ENCODE results near the gene BCAR1. TPM values are rescaled to one million over a fixed set of nuclear protein-coding genes. Genes with fewer than 3 reads are reported as not detected.

BCAR1 gene
- total and polyA plus RNA-seq, 2 experiments from 2014 or later = 37.9 to 140 TPM

- H3K9me2 ChIP-seq (ENCODE audit: insufficient read depth) = no peaks in the 10 kb centered on the region
- H3K27ac Mint-ChIP-seq = no peak overlapping the region; the same call in 1 of the 2 replicates
- H3K9me3 Mint-ChIP-seq = no peaks in the 10 kb centered on the region; the same call in 2 of the 3 replicates
- H3K4me3 ChIP-seq = no peak overlapping the region
- H2AFZ ChIP-seq = no peak overlapping the region
- no peaks in the 10 kb centered on the region for H3K79me2 ChIP-seq (replicated peaks; ENCODE audit: insufficient read depth)
- ATAC-seq = no peak
- H3K36me3 ChIP-seq (ENCODE audit: insufficient read depth) = no peaks in the 10 kb centered on the region
- H3F3A ChIP-seq (replicated peaks; ENCODE audit: low read depth) = peaks cover 4% of the 10 kb centered on the region; the same call in 1 of the 2 replicates
- peaks cover 6% of the 10 kb centered on the region for H3K27me3 Mint-ChIP-seq (ENCODE audit: insufficient read depth, low read depth, poor library complexity)
- no peak overlapping the region for H3K4me3 Mint-ChIP-seq
- H3K4me1 ChIP-seq (ENCODE audit: insufficient read depth) = no peaks in the 10 kb centered on the region; the same call in 1 of the 2 replicates
- no peaks in the 10 kb centered on the region for H3K27me3 ChIP-seq (ENCODE audit: insufficient read depth)
- peaks cover 6% of the 10 kb centered on the region; the same call in 2 of the 3 replicates for H3K4me1 Mint-ChIP-seq
- no peaks in the 10 kb centered on the region for H4K20me1 ChIP-seq (replicated peaks; ENCODE audit: insufficient read depth)
- H3K36me3 Mint-ChIP-seq (ENCODE audit: low read depth) = peaks cover 4% of the 10 kb centered on the region
- no peak for DNase-seq (ENCODE audit: low spot score)
- no peak overlapping the region for H3K4me2 ChIP-seq
- H3K27ac ChIP-seq (ENCODE audit: low read depth) = no peak overlapping the region; the same call in 1 of the 2 replicates
- TF ChIP-seq EZH2 (IDR thresholded peaks at IDR 0.05; ENCODE audit: low read depth, unreplicated experiment) (no peak), CTCF (conservative IDR thresholded peaks at IDR 0.05; ENCODE audit: low read depth in 2 of 2) (no peak), ZNF462 (CRISPR knock-in tag; IDR thresholded peaks at IDR 0.05) (no peak), JUNB (IDR thresholded peaks at IDR 0.05; ENCODE audit: unreplicated experiment) (no peak), REST (IDR thresholded peaks at IDR 0.05; ENCODE audit: unreplicated experiment) (no peak), ZNF114 (CRISPR knock-in tag; IDR thresholded peaks at IDR 0.05) (no peak), CREB1 (CRISPR knock-in tag; IDR thresholded peaks at IDR 0.05; ENCODE audit: low read depth) (no peak), NANOG (IDR thresholded peaks at IDR 0.05; ENCODE audit: borderline replicate concordance) (no peak), ZNF331 (CRISPR knock-in tag; IDR thresholded peaks at IDR 0.05; ENCODE audit: low read depth) (no peak), EZH2phosphoT487 (IDR thresholded peaks at IDR 0.05; ENCODE audit: unreplicated experiment) (no peak), STAT1 (IDR thresholded peaks at IDR 0.05; ENCODE audit: unreplicated experiment) (no peak)
Measured at GRCh38 chr16:75280331-75280804, 28.9 kb upstream of the BCAR1 start.
